A549 (cell line): Measurements from ENCODE around the gene TNF.

Experiments used
- BHLHE40 ChIP-seq: IDR thresholded peaks from 2 replicates; pipeline ENCODE4 v1.6.1; 2012; ENCODE audit warnings: low read depth, low read length, inconsistent platforms
- TF ChIP-seq, protein P1 (sequence below): fragments of >200 bp; sonication (Bioruptor Twin); formaldehyde crosslinking; IDR thresholded peaks from 3 replicates; pipeline ENCODE4 v1.5.1; 2016

DNA sequence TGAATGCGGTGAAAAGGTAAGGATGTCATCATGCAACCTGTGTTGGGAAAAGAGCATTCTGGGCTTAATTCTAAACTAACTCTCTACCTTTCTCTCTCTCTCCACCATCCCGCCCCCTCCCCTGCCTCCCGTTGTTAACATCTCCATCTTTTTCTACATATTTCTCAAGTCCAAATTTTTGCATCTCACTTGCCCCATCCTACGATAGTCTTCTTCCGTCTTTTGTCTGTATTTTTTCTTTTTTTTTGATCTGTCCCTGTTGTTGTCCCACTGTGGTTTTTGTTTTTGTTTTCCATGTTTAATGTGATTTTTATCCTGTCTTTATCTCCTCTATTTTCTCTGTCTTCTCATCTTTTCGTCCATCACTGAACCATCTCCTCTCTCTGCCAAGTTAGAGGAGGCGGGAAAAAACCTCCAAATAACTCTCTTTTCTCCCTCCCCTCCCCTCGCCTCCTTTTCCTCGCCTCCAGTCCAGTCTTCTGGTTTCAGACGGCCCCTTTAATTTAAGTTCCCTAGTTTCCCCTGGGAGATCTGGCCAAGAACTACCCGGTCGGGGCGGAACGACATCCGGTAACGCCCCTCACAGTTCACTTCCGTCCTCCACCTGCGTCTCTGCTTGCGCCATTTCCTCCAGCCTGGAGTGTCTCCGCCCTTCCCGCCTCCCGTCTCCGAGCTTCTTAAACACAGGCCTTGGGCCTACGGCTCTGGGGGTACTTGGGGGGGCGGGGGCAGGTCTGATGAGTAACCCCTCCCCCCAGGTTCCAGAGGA is 28.2 kb upstream of the TNF start, which contains the start of gene NFKBIL1:
- no peak for TF ChIP-seq BHLHE40
- TF ChIP-seq, protein P1, sequence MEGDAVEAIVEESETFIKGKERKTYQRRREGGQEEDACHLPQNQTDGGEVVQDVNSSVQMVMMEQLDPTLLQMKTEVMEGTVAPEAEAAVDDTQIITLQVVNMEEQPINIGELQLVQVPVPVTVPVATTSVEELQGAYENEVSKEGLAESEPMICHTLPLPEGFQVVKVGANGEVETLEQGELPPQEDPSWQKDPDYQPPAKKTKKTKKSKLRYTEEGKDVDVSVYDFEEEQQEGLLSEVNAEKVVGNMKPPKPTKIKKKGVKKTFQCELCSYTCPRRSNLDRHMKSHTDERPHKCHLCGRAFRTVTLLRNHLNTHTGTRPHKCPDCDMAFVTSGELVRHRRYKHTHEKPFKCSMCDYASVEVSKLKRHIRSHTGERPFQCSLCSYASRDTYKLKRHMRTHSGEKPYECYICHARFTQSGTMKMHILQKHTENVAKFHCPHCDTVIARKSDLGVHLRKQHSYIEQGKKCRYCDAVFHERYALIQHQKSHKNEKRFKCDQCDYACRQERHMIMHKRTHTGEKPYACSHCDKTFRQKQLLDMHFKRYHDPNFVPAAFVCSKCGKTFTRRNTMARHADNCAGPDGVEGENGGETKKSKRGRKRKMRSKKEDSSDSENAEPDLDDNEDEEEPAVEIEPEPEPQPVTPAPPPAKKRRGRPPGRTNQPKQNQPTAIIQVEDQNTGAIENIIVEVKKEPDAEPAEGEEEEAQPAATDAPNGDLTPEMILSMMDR: no peak
